Subcutaneous abdominal adipose tissue (tissue), 5 donors: ENCODE results near the gene RAB9B.

Source experiments
- H3K27ac ChIP-seq: one replicate; pipeline ENCODE4 v1.7.0; 2013; ENCODE audit warnings: low read depth, mild to moderate bottlenecking, inconsistent platforms, low read length, moderate library complexity
- H3K27me3 ChIP-seq, 5 donors: one replicate each; pipeline ENCODE4 v1.7.0; 2013; ENCODE audit warnings: low read length in 5 of 5, inconsistent platforms in 1 of 5; ENCODE audit not compliant: control insufficient read depth in 5 of 5, insufficient read depth in 4 of 5
- H3K36me3 ChIP-seq, 5 donors: one replicate each; pipeline ENCODE4 v1.7.0; 2013; ENCODE audit warnings: low read length in 5 of 5; ENCODE audit not compliant: control insufficient read depth in 5 of 5, insufficient read depth in 5 of 5
- H3K4me1 ChIP-seq, 5 donors: one replicate each; pipeline ENCODE4 v1.7.0; 2013; ENCODE audit warnings: low read length in 5 of 5, mild to moderate bottlenecking in 3 of 5, moderate library complexity in 1 of 5; ENCODE audit not compliant: control insufficient read depth in 5 of 5, insufficient read depth in 5 of 5
- H3K4me3 ChIP-seq, 5 donors: one replicate each; pipeline ENCODE4 v1.7.0; 2013; ENCODE audit warnings: low read length in 5 of 5, low read depth in 1 of 5
- H3K9ac ChIP-seq, 5 donors: one replicate each; pipeline ENCODE4 v1.7.0; 2013; ENCODE audit warnings: low read length in 5 of 5, mild to moderate bottlenecking in 4 of 5, moderate library complexity in 3 of 5
- H3K9me3 ChIP-seq, 5 donors: one replicate each; pipeline ENCODE4 v1.7.0; 2013; ENCODE audit warnings: low read length in 5 of 5; ENCODE audit not compliant: control insufficient read depth in 5 of 5
- donor health status: healthy.
- donor health status: healthy.
- donor health status: healthy.
- donor health status: healthy.
- donor health status: healthy.

Gene RAB9B

GRCh38 chrX:103776546-103776945 lies 55.5 kb downstream of the RAB9B start, which contains the start of gene PLP1:
Gene PLP1 (plus strand): TSS chrX:103776840. CDS start chrX:103776996, 156 bp downstream.
- H3K36me3 ChIP-seq: no peaks in the 10 kb centered on the region
- peaks cover 0 to 23% (median 8%) of the 10 kb centered on the region in 5 donors for H3K4me1 ChIP-seq
- H3K27ac ChIP-seq: no peak within 1 kb of the TSS
- H3K9ac ChIP-seq: no peak within 1 kb of the TSS
- peak within 1 kb of the TSS in 1 of 5 donors; percentile 13 for H3K4me3 ChIP-seq
- peaks cover 0 to 19% (median 10%) of the 10 kb centered on the region in 5 donors for H3K27me3 ChIP-seq
- H3K9me3 ChIP-seq: no peaks in the 10 kb centered on the region

- H3K27ac ChIP-seq: no peak overlapping the region
- H3K9ac ChIP-seq: no peak overlapping the region
These were observed 57.9 kb downstream of the RAB9B start for GRCh38 chrX:103774070-103774642.

DNA sequence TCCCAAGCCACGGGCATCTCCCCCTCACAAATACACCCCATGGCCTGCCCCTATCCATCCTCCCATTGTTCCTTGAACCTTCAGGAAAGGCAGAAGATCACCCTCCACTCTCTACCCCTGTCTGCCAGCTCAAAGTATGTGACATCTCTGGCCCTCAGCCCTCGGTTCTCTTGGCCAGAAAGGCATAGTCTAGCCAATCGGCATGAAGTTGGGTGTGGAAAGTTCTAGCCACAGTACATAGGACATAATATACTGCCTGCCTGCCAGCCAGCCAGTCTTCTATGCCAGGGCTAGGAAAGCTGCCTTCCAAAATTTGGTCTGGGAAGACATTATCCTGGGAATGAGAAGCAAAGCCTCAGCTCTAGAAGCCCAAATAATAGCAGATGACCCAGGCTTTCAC lies 58.6 kb downstream of the RAB9B start:
- H3K4me3 ChIP-seq: no peak overlapping the region
- no peak overlapping the region for H3K27ac ChIP-seq
- peaks cover 0 to 9% (median 2%) of the 10 kb centered on the region in 5 donors for H3K4me1 ChIP-seq
- no peak overlapping the region for H3K9ac ChIP-seq
- peaks cover 0 to 31% (median 13%) of the 10 kb centered on the region in 5 donors for H3K27me3 ChIP-seq
- no peaks in the 10 kb centered on the region for H3K36me3 ChIP-seq
- H3K9me3 ChIP-seq: no peaks in the 10 kb centered on the region

More at GRCh38 chrX:103774070-103774642, 57.9 kb downstream of the RAB9B start:
- H3K4me1 ChIP-seq: peaks cover 0 to 14% (median 2%) of the 10 kb centered on the region in 5 donors
- H3K36me3 ChIP-seq: no peaks in the 10 kb centered on the region
- H3K9me3 ChIP-seq: no peaks in the 10 kb centered on the region
- H3K27me3 ChIP-seq: peaks cover 0 to 30% (median 12%) of the 10 kb centered on the region in 5 donors
- H3K4me3 ChIP-seq: no peak overlapping the region
